Panc1 (cell line): ENCODE data around the gene HMCN2. TPM values are rescaled to one million over a fixed set of nuclear protein-coding genes. Genes with fewer than 3 reads are reported as not detected.

ENCODE experiments used
- ATAC-seq: fragments of 200-7000 bp; cut with Tn5 transposase; 2 replicates; pipeline ENCODE4 v1.9.1; 2020; ENCODE audit warnings: mild to moderate bottlenecking, moderate library complexity
- BruUV-seq: library from RNA; stranded (reverse); fragments of 400-500 nt; replicated peaks from 2 replicates; lab custom pipeline; 2021; lab: Mats Ljungman, UMichigan
- CTCF ChIA-PET: fragments of 300-600 bp; sonication (Branson Sonifier 250); formaldehyde crosslinking; loops from one replicate; lab custom pipeline; 2022; ENCODE audit warnings: antibody characterized with exemption; lab: Charles Lee
- POLR2A ChIA-PET: fragments of 300-600 bp; sonication (Branson Sonifier 250); formaldehyde crosslinking; loops from one replicate; lab custom pipeline; 2022; ENCODE audit warnings: antibody characterized with exemption; lab: Charles Lee
- DNase-seq: peaks from one replicate; pipeline ENCODE4 v3.0.0-alpha.2; 2010; ENCODE audit warnings: low read depth, low spot score
- H3K27ac ChIP-seq: 2 replicates; pipeline ENCODE4 v1.5.1; 2011; ENCODE audit warnings: mild to moderate bottlenecking, low read length, inconsistent platforms
- H3K27me3 ChIP-seq: fragments of 200-500 bp; sonication (Bioruptor generic); 2 replicates; pipeline ENCODE4 v1.6.0; 2014; ENCODE audit warnings: low read length, inconsistent platforms; ENCODE audit not compliant: control insufficient read depth, insufficient read depth
- H3K36me3 ChIP-seq: fragments of 200-500 bp; sonication (Bioruptor generic); 2 replicates; pipeline ENCODE4 v1.5.1; 2014; ENCODE audit warnings: inconsistent platforms, mild to moderate bottlenecking, low read length, moderate library complexity; ENCODE audit not compliant: control insufficient read depth, insufficient read depth
- H3K4me1 ChIP-seq: 2 replicates; pipeline ENCODE4 v1.5.1; 2011; ENCODE audit warnings: inconsistent platforms, mild to moderate bottlenecking, low read length, moderate library complexity; ENCODE audit not compliant: control insufficient read depth, insufficient read depth
- H3K4me3 ChIP-seq, 2 experiments: 2 replicates each; pipeline ENCODE4 v1.5.1; 2011 to 2012; ENCODE audit warnings: low read depth in 2 of 2, low read length in 2 of 2, mild to moderate bottlenecking in 2 of 2, inconsistent platforms in 1 of 2, moderate library complexity in 1 of 2
- H3K9me3 ChIP-seq: fragments of 200-500 bp; sonication (Bioruptor generic); 2 replicates; pipeline ENCODE4 v1.5.1; 2014; ENCODE audit warnings: low read depth, mild to moderate bottlenecking, inconsistent platforms, low read length, moderate library complexity; ENCODE audit not compliant: control insufficient read depth, insufficient read depth
- CTCF ChIP-seq: fragments of 450-650 bp; IDR thresholded peaks from 2 replicates; pipeline ENCODE4 v1.5.1; 2017; ENCODE audit warnings: mild to moderate bottlenecking
- POLR2AphosphoS5 ChIP-seq: IDR thresholded peaks from 2 replicates; pipeline ENCODE4 v1.6.1; 2012; ENCODE audit warnings: mild to moderate bottlenecking, low read depth, low read length, moderate library complexity
- REST ChIP-seq, 2 experiments: IDR thresholded peaks; 2 replicates each; pipeline ENCODE4 v1.6.1; 2011 to 2012; ENCODE audit warnings: low read depth in 2 of 2, control low read depth in 1 of 2, low read length in 1 of 2, mild to moderate bottlenecking in 1 of 2, moderate library complexity in 1 of 2; ENCODE audit not compliant: insufficient read depth in 1 of 2
- SIN3A ChIP-seq: IDR thresholded peaks from 2 replicates; pipeline ENCODE4 v1.6.1; 2012; ENCODE audit warnings: low read depth, mild to moderate bottlenecking, low read length, moderate library complexity, borderline replicate concordance; ENCODE audit not compliant: insufficient read depth
- TCF7L2 ChIP-seq: IDR thresholded peaks from 2 replicates; pipeline ENCODE4 v1.6.1; 2011; ENCODE audit warnings: mild to moderate bottlenecking, low read depth, low read length, inconsistent platforms
- in situ Hi-C: cut with HindIII; loops from 2 replicates; pipeline ENCODE4 v1.10.0; 2016; ENCODE audit warnings: low sequenced_read_pairs, low pct_unique_long_range_greater_than_20kb
- intact Hi-C: fragments of 100-400 bp; cut with micrococcal nuclease; formaldehyde crosslinking; loops from one replicate; pipeline ENCODE4 v1.10.0; 2022; ENCODE audit not compliant: unreplicated experiment
- total RNA-seq: library from RNA; stranded (reverse); gene quantifications from one replicate; pipeline ENCODE4 v1.2.1, GENCODE V29; 2021; ENCODE audit not compliant: unreplicated experiment

Gene HMCN2
- total RNA-seq, 1 experiment from 2014 or later = 0.05 TPM

GRCh38 chr9:130474106-130474505 is 208.5 kb downstream of the HMCN2 start:
- in situ Hi-C loops = no loop called here
- DNase-seq (no peak), ATAC-seq (no peak)
- CTCF ChIA-PET = no interaction called here
- TF ChIP-seq CTCF = no peak
- no peak for TF ChIP-seq REST (IDR thresholded peaks at IDR 0.05; ENCODE audit: insufficient read depth in 1 of 2, low read depth in 2 of 2, low read length in 1 of 2)
- TF ChIP-seq TCF7L2 = no peak
- TF ChIP-seq POLR2AphosphoS5 = no peak
- no peak for TF ChIP-seq SIN3A
- no peaks in the 10 kb centered on the region for H3K9me3 ChIP-seq
- H3K27me3 ChIP-seq = no peaks in the 10 kb centered on the region
- no peak overlapping the region for H3K4me3 ChIP-seq
- intact Hi-C loops = no loop called here
- H3K36me3 ChIP-seq = no peaks in the 10 kb centered on the region
- no peak overlapping the region for H3K27ac ChIP-seq
- H3K4me1 ChIP-seq = no peaks in the 10 kb centered on the region
- POLR2A ChIA-PET = interaction anchor here (0.8 kb wide), 1 partner anchor 15 kb away, joined by 4 read pairs; no protein-coding TSS in a partner anchor
- no TSS peak for BruUV-seq

DNA sequence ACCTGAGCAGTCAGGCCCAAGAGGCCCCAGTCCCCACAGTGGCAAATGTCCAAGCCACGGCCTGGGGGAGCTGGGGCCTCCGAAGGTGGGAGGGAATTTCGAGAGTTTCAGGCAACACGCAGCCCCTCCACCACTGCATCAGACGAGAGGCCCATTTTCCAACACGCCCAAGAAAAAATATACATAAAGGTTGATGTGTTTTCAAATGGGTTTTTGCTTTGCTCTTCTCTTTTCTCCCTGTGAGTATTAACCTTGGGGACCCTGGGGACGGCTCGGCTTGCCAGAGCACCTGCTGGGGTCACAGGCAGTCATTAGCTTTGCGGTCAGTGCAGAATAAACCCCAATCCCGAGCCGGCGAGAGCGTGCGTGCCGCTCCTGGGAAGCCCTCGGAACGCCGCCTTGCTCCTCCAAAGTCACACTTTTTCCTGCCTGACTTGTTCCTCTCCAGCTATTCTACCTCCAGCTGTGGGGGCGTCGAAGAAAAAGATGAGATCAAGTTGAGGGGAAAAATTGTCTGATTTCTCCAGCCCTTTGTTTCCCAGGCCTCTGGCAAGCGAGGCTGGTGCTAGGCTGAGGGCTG is 210.7 kb downstream of the HMCN2 start:
- TF ChIP-seq POLR2AphosphoS5 (no peak), REST (IDR thresholded peaks at IDR 0.05; ENCODE audit: insufficient read depth in 1 of 2, low read depth in 2 of 2, low read length in 1 of 2) (no peak), TCF7L2 (no peak), CTCF (no peak), SIN3A (no peak)
- H3K27me3 ChIP-seq = no peaks in the 10 kb centered on the region
- in situ Hi-C loops = no loop called here
- ATAC-seq (no peak), DNase-seq (no peak)
- H3K27ac ChIP-seq = no peak overlapping the region
- no peaks in the 10 kb centered on the region for H3K36me3 ChIP-seq
- H3K4me3 ChIP-seq = no peak overlapping the region
- intact Hi-C loops = no loop called here
- CTCF ChIA-PET = no interaction called here
- no TSS peak for BruUV-seq
- POLR2A ChIA-PET = no interaction called here
- H3K9me3 ChIP-seq = no peaks in the 10 kb centered on the region
- no peaks in the 10 kb centered on the region for H3K4me1 ChIP-seq
